H9 (cell line): ENCODE measurements around the gene TAF4. TPM values are rescaled to one million over a fixed set of nuclear protein-coding genes. Genes with fewer than 3 reads are reported as not detected.
A peak's percentile ranks its signal among the peaks of the same experiment; 100 is the strongest.

Experiments
- DNase-seq: peaks from one replicate; pipeline ENCODE4 v3.0.0-alpha.2; 2017
- H2AFZ ChIP-seq: one replicate; pipeline ENCODE4 v1.6.1; 2013; ENCODE audit warnings: mild to moderate bottlenecking, low read length, control low read depth, moderate library complexity
- H2AK5ac ChIP-seq: 2 replicates; pipeline ENCODE4 v1.6.1; 2013; ENCODE audit warnings: low read length, control low read depth, mixed read lengths; ENCODE audit not compliant: insufficient read length
- H2BK120ac ChIP-seq: one replicate; pipeline ENCODE4 v1.6.1; 2013; ENCODE audit warnings: low read depth, mild to moderate bottlenecking, low read length, control low read depth, inconsistent platforms; ENCODE audit not compliant: poor library complexity, severe bottlenecking
- H2BK12ac ChIP-seq: 2 replicates; pipeline ENCODE4 v1.6.1; 2013; ENCODE audit warnings: low read length, control low read depth, mixed read lengths, low read depth; ENCODE audit not compliant: insufficient read length
- H2BK15ac ChIP-seq: 2 replicates; pipeline ENCODE4 v1.6.1; 2013; ENCODE audit warnings: low read depth, low read length, control low read depth
- H2BK20ac ChIP-seq: one replicate; pipeline ENCODE4 v1.6.1; 2013; ENCODE audit warnings: low read depth, mild to moderate bottlenecking, low read length, control low read depth, inconsistent platforms; ENCODE audit not compliant: poor library complexity, severe bottlenecking
- H2BK5ac ChIP-seq: 2 replicates; pipeline ENCODE4 v1.6.1; 2013; ENCODE audit warnings: low read length, control low read depth, mixed read lengths; ENCODE audit not compliant: insufficient read length
- H3K14ac ChIP-seq: 2 replicates; pipeline ENCODE4 v1.6.1; 2013; ENCODE audit warnings: low read length, control low read depth; ENCODE audit not compliant: insufficient read depth
- H3K18ac ChIP-seq: 2 replicates; pipeline ENCODE4 v1.6.1; 2013; ENCODE audit warnings: low read depth, mild to moderate bottlenecking, mixed read lengths, low read length, control low read depth; ENCODE audit not compliant: insufficient read length
- H3K23ac ChIP-seq: 2 replicates; pipeline ENCODE4 v1.6.1; 2013; ENCODE audit warnings: low read length, control low read depth, mixed read lengths, low read depth; ENCODE audit not compliant: insufficient read length
- H3K23me2 ChIP-seq: 2 replicates; pipeline ENCODE4 v1.6.1; 2013; ENCODE audit warnings: low read depth, mild to moderate bottlenecking, mixed read lengths, low read length, control low read depth; ENCODE audit not compliant: insufficient read length, poor library complexity, severe bottlenecking
- H3K27ac ChIP-seq: 2 replicates; pipeline ENCODE4 v1.5.1; 2013; ENCODE audit warnings: low read length, control low read depth, mixed read lengths, low read depth; ENCODE audit not compliant: insufficient read length
- H3K27me3 ChIP-seq: 2 replicates; pipeline ENCODE4 v1.6.1; 2013; ENCODE audit warnings: low read length, control low read depth, inconsistent platforms; ENCODE audit not compliant: insufficient read depth
- H3K4ac ChIP-seq: 2 replicates; pipeline ENCODE4 v1.6.1; 2013; ENCODE audit warnings: low read depth, mild to moderate bottlenecking, control low read depth, inconsistent platforms, low read length, moderate library complexity
- H3K4me1 ChIP-seq: 2 replicates; pipeline ENCODE4 v1.6.1; 2013; ENCODE audit warnings: low read length, control low read depth, inconsistent platforms; ENCODE audit not compliant: insufficient read depth
- H3K4me2 ChIP-seq: 2 replicates; pipeline ENCODE4 v1.6.1; 2013; ENCODE audit warnings: low read length, control low read depth, mixed read lengths; ENCODE audit not compliant: insufficient read length, insufficient read depth
- H3K56ac ChIP-seq: 2 replicates; pipeline ENCODE4 v1.6.1; 2013; ENCODE audit warnings: low read depth, mild to moderate bottlenecking, mixed read lengths, low read length, control low read depth; ENCODE audit not compliant: insufficient read length
- H3K79me1 ChIP-seq: 2 replicates; pipeline ENCODE4 v1.6.1; 2013; ENCODE audit warnings: low read depth, mild to moderate bottlenecking, moderate library complexity, low read length, control low read depth, inconsistent platforms; ENCODE audit not compliant: insufficient read depth, poor library complexity, severe bottlenecking
- H3K79me2 ChIP-seq: 2 replicates; pipeline ENCODE4 v1.6.1; 2013; ENCODE audit warnings: low read length, control low read depth, inconsistent platforms; ENCODE audit not compliant: insufficient read depth
- H3K9ac ChIP-seq: 2 replicates; pipeline ENCODE4 v1.6.1; 2013; ENCODE audit warnings: low read length, control low read depth, mixed read lengths; ENCODE audit not compliant: insufficient read length; ENCODE audit errors: extremely low read depth
- H3K9me3 ChIP-seq: one replicate; pipeline ENCODE4 v1.6.1; 2013; ENCODE audit warnings: low read depth, low read length, inconsistent platforms; ENCODE audit not compliant: control insufficient read depth
- H3T11ph ChIP-seq: one replicate; pipeline ENCODE4 v1.6.1; 2013; ENCODE audit warnings: mild to moderate bottlenecking, low read length, control low read depth, inconsistent platforms
- H4K20me1 ChIP-seq: one replicate; pipeline ENCODE4 v1.6.1; 2013; ENCODE audit not compliant: control insufficient read depth, insufficient read length, insufficient read depth
- H4K5ac ChIP-seq: 2 replicates; pipeline ENCODE4 v1.6.1; 2013; ENCODE audit warnings: low read depth, mild to moderate bottlenecking, mixed read lengths, low read length, control low read depth; ENCODE audit not compliant: insufficient read length
- H4K8ac ChIP-seq: replicated peaks from 2 replicates; pipeline ENCODE4 v1.6.1; 2013; ENCODE audit warnings: low read length, control low read depth, mixed read lengths, low read depth; ENCODE audit not compliant: insufficient read length
- H4K91ac ChIP-seq: 2 replicates; pipeline ENCODE4 v1.6.1; 2013; ENCODE audit warnings: low read depth, mild to moderate bottlenecking, moderate library complexity, mixed read lengths, low read length, control low read depth; ENCODE audit not compliant: insufficient read length
- H3K27ac Mint-ChIP-seq, 3 experiments: 2 replicates in 2 of 3; 3 replicates in 1 of 3; pipeline ENCODE4 v1.8.0; 2020 to 2021; ENCODE audit warnings: mixed read lengths in 3 of 3, mild to moderate bottlenecking in 1 of 3, moderate library complexity in 1 of 3
- H3K27me3 Mint-ChIP-seq: 2 replicates; pipeline ENCODE4 v1.8.0; 2021; ENCODE audit warnings: low read depth, mild to moderate bottlenecking, moderate library complexity, mixed read lengths
- H3K36me3 Mint-ChIP-seq, 3 experiments: 2 replicates in 2 of 3; 3 replicates in 1 of 3; pipeline ENCODE4 v1.8.0; 2020 to 2021; ENCODE audit warnings: low read depth in 3 of 3, mixed read lengths in 3 of 3; ENCODE audit not compliant: insufficient read depth in 1 of 3
- H3K4me1 Mint-ChIP-seq, 2 experiments: 2 replicates each; pipeline ENCODE4 v1.8.0; 2020; ENCODE audit warnings: mixed read lengths in 2 of 2
- H3K4me3 Mint-ChIP-seq, 2 experiments: 2 replicates in 1 of 2; 3 replicates in 1 of 2; pipeline ENCODE4 v1.8.0; 2020 to 2021; ENCODE audit warnings: mild to moderate bottlenecking in 2 of 2, mixed read lengths in 2 of 2, moderate library complexity in 1 of 2
- H3K9me3 Mint-ChIP-seq, 2 experiments: 2 replicates in 1 of 2; 3 replicates in 1 of 2; pipeline ENCODE4 v1.8.0; 2020; ENCODE audit warnings: mild to moderate bottlenecking in 2 of 2, mixed read lengths in 2 of 2, moderate library complexity in 1 of 2
- CTCF ChIP-seq: fragments of 200-600 bp; sonication (generic); conservative IDR thresholded peaks from 3 replicates; pipeline ENCODE4 v1.8.0; 2021; ENCODE audit warnings: antibody characterized with exemption, mild to moderate bottlenecking
- WGBS: extraction: QIAGEN DNeasy Blood & Tissue Kit; methylation state at CpG from one replicate; pipeline ENCODE4 v1.1.7; 2013; ENCODE audit warnings: missing lambda C conversion rate, low lambda C conversion rate, mixed read lengths; ENCODE audit not compliant: insufficient read length; ENCODE audit errors: extremely low coverage; 5-methylcytosine and 5-hydroxymethylcytosine counted together
- total RNA-seq: library from RNA; stranded (reverse); gene quantifications from 2 replicates; pipeline ENCODE4 v1.2.1, GENCODE V29; 2021

The TAF4 gene
- total RNA-seq, 1 experiment from 2014 or later = 30.8 TPM

- Histone ChIP-seq H3K4ac (no peak overlapping the region), H3K14ac (no peak overlapping the region; the same call in 1 of the 2 replicates), H3K27ac (no peak overlapping the region), H3K18ac (no peak overlapping the region), H3K79me1 (peaks cover 5% of the 10 kb centered on the region), H3K9me3 (no peaks in the 10 kb centered on the region), H4K5ac (no peak overlapping the region), H2BK20ac (no peak overlapping the region), H3K4me1 (no peaks in the 10 kb centered on the region), H2BK120ac (no peak overlapping the region), H2BK5ac (no peak overlapping the region), H3K23me2 (no peaks in the 10 kb centered on the region), H3K79me2 (peaks cover 36% of the 10 kb centered on the region; the same call in 1 of the 2 replicates), H3T11ph (no peak overlapping the region), H4K20me1 (no peaks in the 10 kb centered on the region), H4K8ac (no peak overlapping the region), H4K91ac (no peak overlapping the region), H3K4me2 (no peak overlapping the region), H3K27me3 (no peaks in the 10 kb centered on the region), H3K23ac (no peak overlapping the region), H2BK12ac (no peak overlapping the region), H2BK15ac (no peak overlapping the region), H3K56ac (no peak overlapping the region), H3K9ac (no peak overlapping the region), H2AK5ac (no peak overlapping the region), H2AFZ (no peak overlapping the region)
- no peak overlapping the region for H3K4me3 Mint-ChIP-seq
- DNase-seq = no peak
- no CpG with 5 or more reads among the region's 19 CpGs for WGBS
- no peaks in the 10 kb centered on the region for H3K9me3 Mint-ChIP-seq
- no peaks in the 10 kb centered on the region for H3K27me3 Mint-ChIP-seq
- TF ChIP-seq CTCF = no peak
- H3K27ac Mint-ChIP-seq = peak overlapping the region in 2 of 3 experiments; percentile 85 to 92; a peak in 5 of 7 replicates
- H3K4me1 Mint-ChIP-seq = peaks cover 18 to 22% of the 10 kb centered on the region in 2 experiments
- peaks cover 0 to 3% (median 0%) of the 10 kb centered on the region in 3 experiments; a peak in 3 of 7 replicates for H3K36me3 Mint-ChIP-seq
These were observed 45.7 kb downstream of the TAF4 start for GRCh38 chr20:62019881-62020492.
